Effector memory CD8-positive, alpha-beta T cell (primary cell): ENCODE results near the gene IP6K3.
A peak's percentile ranks its signal among the peaks of the same experiment; 100 is the strongest.

Source experiments
- ATAC-seq: fragments of 150-1000 bp; cut with Tn5 transposase; replicated peaks from 2 replicates; pipeline ENCODE4 v1.10.0; 2021; ENCODE audit warnings: mild to moderate bottlenecking, moderate library complexity
- DNase-seq, 3 experiments: peaks; one replicate each; pipeline ENCODE4 v3.0.0; 2021
- H3K27ac Mint-ChIP-seq, 2 donors: one replicate each; pipeline ENCODE4 v1.8.0; 2022; ENCODE audit warnings: mild to moderate bottlenecking in 2 of 2, mixed read lengths in 2 of 2, moderate library complexity in 2 of 2
- H3K27me3 Mint-ChIP-seq, 2 donors: one replicate each; pipeline ENCODE4 v1.8.0; 2022; ENCODE audit warnings: mixed read lengths in 2 of 2
- H3K36me3 Mint-ChIP-seq: one replicate; pipeline ENCODE4 v1.8.0; 2022; ENCODE audit warnings: mild to moderate bottlenecking, moderate library complexity, mixed read lengths; ENCODE audit not compliant: insufficient read depth
- H3K4me1 Mint-ChIP-seq, 2 donors: one replicate each; pipeline ENCODE4 v1.8.0; 2022; ENCODE audit warnings: low read depth in 2 of 2, mixed read lengths in 2 of 2
- H3K4me3 Mint-ChIP-seq, 2 donors: one replicate each; pipeline ENCODE4 v1.8.0; 2022; ENCODE audit warnings: mild to moderate bottlenecking in 2 of 2, mixed read lengths in 2 of 2, moderate library complexity in 2 of 2
- H3K9me3 Mint-ChIP-seq, 2 donors: one replicate each; pipeline ENCODE4 v1.8.0; 2022; ENCODE audit warnings: mixed read lengths in 2 of 2

Gene IP6K3

DNA sequence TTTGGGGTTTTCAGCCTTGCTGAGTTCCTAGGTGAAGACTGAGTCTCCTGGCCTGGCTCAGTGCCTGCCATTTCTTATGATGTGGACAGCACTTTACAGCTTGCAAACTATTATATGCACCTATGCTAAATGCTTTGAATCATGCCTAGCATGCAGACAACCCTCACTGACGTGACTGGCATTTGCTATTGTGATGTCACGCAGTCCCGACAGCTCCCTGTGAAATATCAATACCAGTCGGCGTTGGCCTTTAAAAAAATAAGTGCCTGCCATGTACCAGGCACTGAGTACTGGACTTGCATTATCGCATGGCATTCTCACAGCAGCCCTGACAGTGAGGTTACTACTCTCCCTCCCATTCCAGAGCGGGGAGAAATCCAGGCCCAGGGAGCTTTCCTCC lies 70.7 kb downstream of the IP6K3 start:
- Mint-ChIP-seq H3K36me3 (peaks cover 41% of the 10 kb centered on the region), H3K4me3 (no peak overlapping the region), H3K27ac (no peak overlapping the region), H3K27me3 (no peaks in the 10 kb centered on the region), H3K4me1 (no peaks in the 10 kb centered on the region), H3K9me3 (no peaks in the 10 kb centered on the region)
- ATAC-seq (no peak), DNase-seq (no peak)

DNA sequence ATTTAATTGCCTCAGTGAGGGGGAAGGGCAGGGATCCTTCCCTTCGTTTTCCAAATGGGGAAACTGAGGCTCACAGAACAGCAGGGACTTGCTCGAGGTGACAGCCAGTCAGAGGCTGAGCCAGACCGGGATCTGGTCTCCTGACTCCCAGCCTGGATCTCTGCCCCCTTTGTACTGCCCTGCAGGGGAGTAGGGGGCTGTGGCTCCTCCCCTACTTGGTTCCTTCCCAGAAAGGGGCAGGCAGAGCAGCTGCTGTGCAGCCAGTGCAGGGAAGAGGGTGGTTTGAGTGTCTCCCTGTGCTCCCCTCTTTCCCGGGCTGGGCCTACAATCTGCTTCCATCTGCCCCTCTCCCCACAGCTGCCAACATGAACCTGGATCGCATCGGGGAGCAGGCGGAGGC lies 72.9 kb downstream of the IP6K3 start:
- no peak for DNase-seq
- Mint-ChIP-seq H3K27ac (peak overlapping the region; percentile 75 to 77), H3K4me3 (no peak overlapping the region), H3K4me1 (peaks cover 0 to under 1% of the 10 kb centered on the region in 2 donors), H3K9me3 (no peaks in the 10 kb centered on the region), H3K27me3 (no peaks in the 10 kb centered on the region), H3K36me3 (peaks cover 32% of the 10 kb centered on the region)
- ATAC-seq: no peak

GRCh38 chr6:33672808-33673207 lies 73.9 kb downstream of the IP6K3 start:
- DNase-seq (no peak), ATAC-seq (no peak)
- no peak overlapping the region for H3K4me3 Mint-ChIP-seq
- H3K27me3 Mint-ChIP-seq: no peaks in the 10 kb centered on the region
- peaks cover 0 to 7% of the 10 kb centered on the region in 2 donors for H3K4me1 Mint-ChIP-seq
- H3K36me3 Mint-ChIP-seq: peaks cover 38% of the 10 kb centered on the region
- no peaks in the 10 kb centered on the region for H3K9me3 Mint-ChIP-seq
- peak overlapping the region in 1 of 2 donors; percentile 44 for H3K27ac Mint-ChIP-seq

- Mint-ChIP-seq H3K4me1 (peaks cover 0 to 7% of the 10 kb centered on the region in 2 donors), H3K36me3 (peaks cover 32% of the 10 kb centered on the region), H3K27me3 (no peaks in the 10 kb centered on the region), H3K27ac (peak overlapping the region in 1 of 2 donors; percentile 81), H3K4me3 (no peak overlapping the region), H3K9me3 (no peaks in the 10 kb centered on the region)
- no peak for DNase-seq
- no peak for ATAC-seq
These were observed 75.0 kb downstream of the IP6K3 start for GRCh38 chr6:33671744-33672072.
